ENCODE data around the gene DPP6. TPM values are rescaled to one million over a fixed set of nuclear protein-coding genes. Genes with fewer than 3 reads are reported as not detected.

The DPP6 gene
- total RNA-seq, 2 donors from 2014 or later: 0.99 to 1.8 TPM

- whole genome bisulfite sequencing, 2 donors: 67 to 72% methylated on average over 7 of the region's 7 CpGs
- no peaks in the 10 kb centered on the region for H3K36me3 ChIP-seq (replicated peaks in 1 of 2; ENCODE audit: insufficient read depth in 1 of 2, low read depth in 2 of 2)
- H3K4me3 ChIP-seq: no peak overlapping the region
- DNase-seq (no peak), ATAC-seq (no peak)
- no peak overlapping the region for H3K27ac ChIP-seq
- intact Hi-C loops (cut with DNase I): no loop called here
- no peaks in the 10 kb centered on the region for H3K4me1 ChIP-seq
- H3K9me3 ChIP-seq: no peaks in the 10 kb centered on the region
- no peaks in the 10 kb centered on the region for H3K27me3 ChIP-seq
- no peak for TF ChIP-seq POLR2A (IDR thresholded peaks at IDR 0.05)
- TF ChIP-seq, protein P1, sequence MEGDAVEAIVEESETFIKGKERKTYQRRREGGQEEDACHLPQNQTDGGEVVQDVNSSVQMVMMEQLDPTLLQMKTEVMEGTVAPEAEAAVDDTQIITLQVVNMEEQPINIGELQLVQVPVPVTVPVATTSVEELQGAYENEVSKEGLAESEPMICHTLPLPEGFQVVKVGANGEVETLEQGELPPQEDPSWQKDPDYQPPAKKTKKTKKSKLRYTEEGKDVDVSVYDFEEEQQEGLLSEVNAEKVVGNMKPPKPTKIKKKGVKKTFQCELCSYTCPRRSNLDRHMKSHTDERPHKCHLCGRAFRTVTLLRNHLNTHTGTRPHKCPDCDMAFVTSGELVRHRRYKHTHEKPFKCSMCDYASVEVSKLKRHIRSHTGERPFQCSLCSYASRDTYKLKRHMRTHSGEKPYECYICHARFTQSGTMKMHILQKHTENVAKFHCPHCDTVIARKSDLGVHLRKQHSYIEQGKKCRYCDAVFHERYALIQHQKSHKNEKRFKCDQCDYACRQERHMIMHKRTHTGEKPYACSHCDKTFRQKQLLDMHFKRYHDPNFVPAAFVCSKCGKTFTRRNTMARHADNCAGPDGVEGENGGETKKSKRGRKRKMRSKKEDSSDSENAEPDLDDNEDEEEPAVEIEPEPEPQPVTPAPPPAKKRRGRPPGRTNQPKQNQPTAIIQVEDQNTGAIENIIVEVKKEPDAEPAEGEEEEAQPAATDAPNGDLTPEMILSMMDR (IDR thresholded peaks at IDR 0.05): no peak
Measured at GRCh38 chr7:154512121-154512833, 460.1 kb downstream of the DPP6 start.

DNA sequence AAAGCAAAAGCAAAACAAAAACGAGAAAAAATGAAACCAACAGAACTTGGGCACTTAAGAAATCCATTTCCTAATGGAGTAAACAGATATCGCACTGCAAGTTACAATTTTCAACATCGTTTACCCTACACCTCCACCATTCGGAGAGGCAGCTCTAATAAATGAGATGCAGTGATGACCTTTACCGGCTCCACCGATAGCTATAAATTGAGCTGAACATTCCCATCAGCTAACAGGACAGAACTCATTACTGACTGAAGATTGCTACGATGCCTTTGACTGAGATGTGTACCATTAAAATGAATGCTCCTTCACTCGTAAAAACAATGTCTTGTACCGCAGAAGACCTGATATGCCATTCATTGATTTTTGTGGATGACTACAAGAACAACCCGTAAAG, 465.6 kb downstream of the DPP6 start:
- no peak for ATAC-seq
- H3K4me3 ChIP-seq: no peak overlapping the region
- no peak for DNase-seq
- H3K4me1 ChIP-seq: no peaks in the 10 kb centered on the region
- no peaks in the 10 kb centered on the region for H3K27me3 ChIP-seq
- 76 to 79% methylated on average over 10 of the region's 10 CpGs for WGBS, 2 donors
- no peaks in the 10 kb centered on the region for H3K9me3 ChIP-seq
- no peak for TF ChIP-seq POLR2A (IDR thresholded peaks at IDR 0.05)
- TF ChIP-seq, protein P1 (IDR thresholded peaks at IDR 0.05): no peak
- intact Hi-C loops (cut with DNase I): no loop called here
- no peak overlapping the region for H3K27ac ChIP-seq
- no peaks in the 10 kb centered on the region for H3K36me3 ChIP-seq (replicated peaks in 1 of 2; ENCODE audit: insufficient read depth in 1 of 2, low read depth in 2 of 2)

- H3K9me3 ChIP-seq: no peaks in the 10 kb centered on the region
- H3K27me3 ChIP-seq: no peaks in the 10 kb centered on the region
- 60 to 63% methylated on average over 4 of the region's 4 CpGs for WGBS, 2 donors
- H3K36me3 ChIP-seq (replicated peaks in 1 of 2; ENCODE audit: insufficient read depth in 1 of 2, low read depth in 2 of 2): no peaks in the 10 kb centered on the region
- no peak for TF ChIP-seq POLR2A (IDR thresholded peaks at IDR 0.05)
- TF ChIP-seq, protein P1 (IDR thresholded peaks at IDR 0.05): no peak
- intact Hi-C loops (cut with DNase I): no loop called here
- no peak overlapping the region for H3K4me3 ChIP-seq
- no peak overlapping the region for H3K27ac ChIP-seq
- ATAC-seq: no peak
- H3K4me1 ChIP-seq: no peaks in the 10 kb centered on the region
- DNase-seq: no peak
Measured at GRCh38 chr7:154519229-154519628, 467.0 kb downstream of the DPP6 start.

DNA sequence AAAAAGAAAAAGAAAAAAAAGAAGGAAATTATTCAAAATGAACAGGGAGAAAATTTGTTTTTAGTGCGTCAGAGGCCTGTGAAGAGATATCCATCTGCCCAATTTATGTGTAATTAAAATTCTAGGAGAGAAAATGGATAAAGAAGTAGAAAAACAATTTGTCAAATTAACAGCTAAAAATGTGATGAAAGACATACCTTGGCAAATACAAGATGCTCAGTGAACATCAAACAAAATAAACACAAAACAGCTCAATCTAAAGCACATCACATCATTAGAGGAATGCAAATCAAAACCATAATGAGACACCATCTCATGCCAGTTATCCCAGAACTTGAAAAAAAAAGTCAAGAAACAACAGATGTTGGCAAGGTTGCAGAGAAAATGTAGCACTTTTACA, 477.9 kb downstream of the DPP6 start:
- intact Hi-C loops (cut with DNase I): no loop called here
- Histone ChIP-seq H3K9me3 (no peaks in the 10 kb centered on the region), H3K4me3 (no peak overlapping the region), H3K27me3 (peaks cover 0 to 8% of the 10 kb centered on the region in 2 donors), H3K27ac (no peak overlapping the region), H3K4me1 (no peaks in the 10 kb centered on the region), H3K36me3 (replicated peaks in 1 of 2; ENCODE audit: insufficient read depth in 1 of 2, low read depth in 2 of 2) (no peaks in the 10 kb centered on the region)
- 84 to 88% methylated on average over 1 of the region's 1 CpG for WGBS, 2 donors
- no peak for TF ChIP-seq POLR2A (IDR thresholded peaks at IDR 0.05)
- TF ChIP-seq, protein P1 (IDR thresholded peaks at IDR 0.05): no peak
- no peak for DNase-seq
- no peak for ATAC-seq

GRCh38 chr7:154532771-154533170, 480.6 kb downstream of the DPP6 start:
- no peak for ATAC-seq
- intact Hi-C loops (cut with DNase I): no loop called here
- Histone ChIP-seq H3K36me3 (replicated peaks in 1 of 2; ENCODE audit: insufficient read depth in 1 of 2, low read depth in 2 of 2) (no peaks in the 10 kb centered on the region), H3K4me1 (no peaks in the 10 kb centered on the region), H3K9me3 (no peaks in the 10 kb centered on the region), H3K27me3 (peaks cover 0 to 8% of the 10 kb centered on the region in 2 donors), H3K4me3 (no peak overlapping the region), H3K27ac (no peak overlapping the region)
- TF ChIP-seq POLR2A (IDR thresholded peaks at IDR 0.05): no peak
- TF ChIP-seq, protein P1 (IDR thresholded peaks at IDR 0.05): no peak
- no peak for DNase-seq
